ENCODE results near the gene HS1BP3.

DNA sequence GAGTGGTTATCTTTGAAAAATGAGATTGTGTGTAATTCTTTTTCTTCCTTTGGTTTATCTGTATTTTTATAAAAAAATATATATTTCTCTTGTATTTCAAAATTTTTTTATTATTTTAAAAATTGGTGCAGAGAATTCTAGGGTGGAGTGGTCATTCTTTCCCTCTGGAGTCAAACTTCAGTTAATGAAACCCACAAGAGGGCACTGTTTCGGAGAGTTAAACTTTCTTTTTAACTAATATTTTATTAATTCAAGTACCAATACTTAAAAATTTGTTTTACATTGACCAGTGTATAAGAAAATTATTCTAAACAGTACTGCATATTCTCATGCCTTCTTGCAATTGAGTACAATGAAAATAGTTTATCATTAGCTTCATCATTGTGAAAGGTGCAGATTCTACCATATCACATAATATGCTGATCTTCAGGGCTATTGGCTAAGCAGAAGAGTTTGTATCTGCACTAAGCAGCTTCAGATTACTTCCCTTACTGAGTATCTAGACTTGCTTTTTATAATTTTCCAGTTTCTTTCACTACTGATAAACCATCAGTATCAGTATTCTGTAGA is 50.1 kb downstream of the HS1BP3 start:
- TF ChIP-seq, protein P1, sequence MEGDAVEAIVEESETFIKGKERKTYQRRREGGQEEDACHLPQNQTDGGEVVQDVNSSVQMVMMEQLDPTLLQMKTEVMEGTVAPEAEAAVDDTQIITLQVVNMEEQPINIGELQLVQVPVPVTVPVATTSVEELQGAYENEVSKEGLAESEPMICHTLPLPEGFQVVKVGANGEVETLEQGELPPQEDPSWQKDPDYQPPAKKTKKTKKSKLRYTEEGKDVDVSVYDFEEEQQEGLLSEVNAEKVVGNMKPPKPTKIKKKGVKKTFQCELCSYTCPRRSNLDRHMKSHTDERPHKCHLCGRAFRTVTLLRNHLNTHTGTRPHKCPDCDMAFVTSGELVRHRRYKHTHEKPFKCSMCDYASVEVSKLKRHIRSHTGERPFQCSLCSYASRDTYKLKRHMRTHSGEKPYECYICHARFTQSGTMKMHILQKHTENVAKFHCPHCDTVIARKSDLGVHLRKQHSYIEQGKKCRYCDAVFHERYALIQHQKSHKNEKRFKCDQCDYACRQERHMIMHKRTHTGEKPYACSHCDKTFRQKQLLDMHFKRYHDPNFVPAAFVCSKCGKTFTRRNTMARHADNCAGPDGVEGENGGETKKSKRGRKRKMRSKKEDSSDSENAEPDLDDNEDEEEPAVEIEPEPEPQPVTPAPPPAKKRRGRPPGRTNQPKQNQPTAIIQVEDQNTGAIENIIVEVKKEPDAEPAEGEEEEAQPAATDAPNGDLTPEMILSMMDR (IDR thresholded peaks at IDR 0.05): no peak
- TF ChIP-seq POLR2A (IDR thresholded peaks at IDR 0.05): no peak

Data from lower leg skin (tissue), 3 donors.